ENCODE data around the gene ALPK1.
A peak's percentile ranks its signal among the peaks of the same experiment; 100 is the strongest.

Gene ALPK1

DNA sequence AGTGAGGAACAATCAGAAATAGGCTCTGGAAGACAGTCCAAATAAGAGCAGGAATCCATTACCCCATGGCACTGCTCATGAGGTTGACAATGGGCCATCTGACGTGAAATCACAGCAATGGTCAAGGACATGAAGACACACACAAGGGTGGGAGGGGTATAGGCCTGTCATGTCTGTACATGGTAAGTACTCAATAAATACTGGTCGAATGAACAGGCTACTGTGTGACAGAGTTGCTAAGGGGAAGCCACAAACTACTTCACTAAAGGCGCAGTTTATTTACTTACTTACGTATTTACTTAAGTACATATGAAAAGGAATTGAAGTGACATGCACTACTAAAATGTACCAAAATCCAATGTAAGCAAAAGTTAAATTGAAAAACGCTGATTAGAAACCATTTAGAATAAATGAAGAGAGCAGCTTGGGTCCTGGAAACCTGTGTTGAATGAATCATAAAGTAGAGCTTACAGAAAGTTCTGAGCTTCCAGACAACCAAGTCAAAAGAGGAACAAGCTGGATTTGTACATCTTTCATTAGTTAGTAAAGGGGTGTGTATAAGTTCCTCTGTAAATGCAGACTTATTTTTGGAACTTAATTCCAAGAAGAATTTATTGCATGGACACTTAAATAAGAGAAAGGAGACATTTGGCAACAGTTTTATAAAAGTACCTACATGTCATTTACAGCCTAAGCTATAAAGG is 32.7 kb downstream of the ALPK1 start:
- DNase-seq: no peak

DNA sequence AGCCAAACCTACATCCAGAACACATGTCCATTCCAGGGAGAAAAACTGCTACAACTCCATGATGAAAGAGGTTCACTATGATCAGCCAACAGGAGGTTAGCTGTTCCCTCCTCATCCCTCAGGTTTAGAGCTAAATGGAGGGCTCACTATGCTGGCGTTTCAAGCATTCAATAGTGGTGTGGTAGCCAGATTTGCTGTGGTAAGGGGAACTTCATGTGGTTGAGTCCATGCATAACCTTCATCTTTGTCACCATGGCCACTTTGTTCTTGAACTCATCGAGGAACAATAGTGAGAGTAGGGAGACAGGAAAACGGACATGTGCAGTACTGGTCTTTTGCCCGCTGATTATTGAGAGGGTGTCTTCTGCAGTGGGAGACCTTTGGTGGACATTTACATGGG is 33.8 kb downstream of the ALPK1 start:
- DNase-seq: no peak

DNA sequence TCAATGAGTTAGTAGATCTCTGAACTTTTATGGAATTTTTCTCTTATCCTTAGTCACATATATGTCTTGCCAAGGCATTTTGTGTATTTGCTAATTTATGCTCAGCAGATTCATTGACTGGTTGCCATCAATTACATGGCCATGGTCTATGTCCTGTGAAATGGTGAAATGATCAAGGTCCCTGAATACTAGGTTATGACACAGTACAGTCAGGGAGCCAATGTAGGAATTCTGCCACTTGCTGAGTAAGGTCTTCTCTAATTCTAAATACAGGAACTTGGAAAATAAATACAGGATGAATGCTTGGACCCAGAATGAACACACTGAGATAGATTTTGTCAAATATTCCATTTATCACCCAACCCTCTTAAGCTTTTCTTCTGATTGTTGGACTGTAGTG is 35.2 kb downstream of the ALPK1 start:
- no peak for DNase-seq

DNA sequence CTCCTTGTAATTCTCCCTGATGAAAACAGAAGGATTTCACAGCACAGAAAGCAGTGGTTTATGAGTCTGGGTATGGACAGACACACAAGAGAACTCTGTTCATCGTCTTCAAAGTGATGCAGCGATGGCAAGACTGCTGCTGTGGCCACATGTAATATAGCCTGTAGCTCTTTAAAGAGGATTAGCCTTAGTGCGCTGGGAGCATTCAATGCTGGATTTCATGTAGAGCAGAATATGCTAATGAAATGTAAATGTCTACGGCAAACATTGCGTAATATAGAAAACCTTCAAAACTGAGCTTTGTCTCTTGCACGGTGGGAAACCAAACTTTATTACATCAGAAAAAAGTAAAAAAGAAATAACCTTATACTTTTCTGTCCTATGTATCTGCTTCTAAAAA is 42.9 kb downstream of the ALPK1 start:
- no peak for DNase-seq

DNA sequence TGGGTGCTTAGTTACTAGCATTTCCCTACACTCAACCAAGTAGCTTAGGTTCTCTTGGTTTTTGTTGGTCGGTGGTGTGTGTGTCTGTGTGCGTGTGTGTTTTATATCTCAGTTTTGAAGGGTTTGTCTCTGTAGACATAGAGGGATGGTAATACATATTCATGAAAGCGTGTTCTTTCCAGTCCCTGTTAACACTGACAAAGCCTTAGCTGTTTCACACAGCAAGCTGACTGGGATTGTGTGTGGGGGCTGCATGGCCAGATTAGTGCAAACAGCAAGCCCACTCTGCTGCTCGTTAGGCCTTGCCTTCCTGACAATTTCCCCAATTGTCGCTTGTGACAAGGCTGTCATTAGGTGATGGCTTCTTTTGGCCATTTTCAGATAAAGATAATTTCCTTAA is 43.9 kb downstream of the ALPK1 start:
- DNase-seq: no peak

DNA sequence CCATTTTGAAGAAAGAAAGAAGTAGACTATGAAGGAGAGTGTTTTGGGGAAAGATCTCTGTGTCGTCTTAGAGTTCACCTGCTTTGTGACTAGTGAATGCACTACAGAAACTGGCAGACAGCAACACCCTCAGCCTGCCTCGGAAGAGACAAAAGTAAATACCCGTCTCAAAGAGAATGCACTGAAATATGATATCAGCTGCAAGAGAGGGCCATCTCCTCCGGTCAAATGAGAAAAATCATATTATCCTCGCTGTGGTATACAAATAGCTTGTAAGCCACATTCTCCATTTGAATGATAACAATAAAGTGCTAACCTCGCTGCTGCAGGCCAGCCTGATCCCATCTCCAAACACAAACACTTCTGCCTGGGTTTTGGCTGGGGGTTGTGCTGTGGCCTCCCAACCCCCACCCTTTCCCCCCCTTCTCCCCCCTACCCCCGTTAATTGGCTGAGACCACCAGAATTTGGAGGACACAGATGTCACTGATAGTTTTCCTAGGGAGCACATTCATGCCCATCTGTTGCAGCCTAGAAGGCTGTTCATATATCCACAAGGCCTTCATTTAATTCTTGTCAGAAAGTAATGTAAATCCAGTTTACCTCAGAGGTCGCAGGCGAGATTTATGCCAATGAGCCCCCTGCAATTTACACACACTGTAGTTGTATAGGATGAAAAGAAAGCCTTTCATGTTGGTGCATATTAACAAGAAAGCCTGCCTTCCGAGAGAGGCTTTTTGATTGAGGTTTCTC is 46.3 kb downstream of the ALPK1 start:
- DNase-seq: peak; percentile 75

DNA sequence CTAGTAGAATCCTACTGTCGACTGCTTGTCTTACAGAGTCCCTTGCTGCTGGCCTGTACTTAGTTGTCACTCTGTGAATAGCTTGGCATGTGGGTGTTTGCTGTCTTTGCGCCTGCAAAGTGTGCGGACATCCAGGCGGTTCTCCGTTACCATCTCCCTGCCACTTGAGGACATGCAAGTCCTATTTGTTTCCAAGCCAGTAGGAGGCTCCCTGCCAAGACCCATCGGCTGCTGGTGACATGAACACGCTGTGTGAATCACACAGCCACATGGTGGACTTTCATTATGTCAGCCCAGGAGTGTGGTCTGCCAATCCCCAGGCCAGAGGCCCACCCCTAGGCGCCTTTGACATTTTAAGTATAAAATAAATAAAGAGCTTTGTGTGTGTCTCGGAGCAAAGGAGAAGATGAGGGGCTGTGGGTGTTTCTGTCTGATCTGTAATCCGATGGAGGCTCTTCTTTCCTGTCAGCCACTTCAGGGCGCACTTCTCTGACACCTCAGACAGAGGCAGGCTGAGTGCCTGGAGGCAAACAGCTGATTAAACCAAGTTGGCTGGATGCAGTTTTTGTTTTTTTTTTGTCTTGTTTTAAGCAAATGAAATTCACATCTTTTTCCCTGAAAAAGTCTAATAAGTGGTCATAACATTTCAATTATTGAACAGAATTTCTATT is 51.5 kb downstream of the ALPK1 start:
- peak; percentile 77 for DNase-seq

DNA sequence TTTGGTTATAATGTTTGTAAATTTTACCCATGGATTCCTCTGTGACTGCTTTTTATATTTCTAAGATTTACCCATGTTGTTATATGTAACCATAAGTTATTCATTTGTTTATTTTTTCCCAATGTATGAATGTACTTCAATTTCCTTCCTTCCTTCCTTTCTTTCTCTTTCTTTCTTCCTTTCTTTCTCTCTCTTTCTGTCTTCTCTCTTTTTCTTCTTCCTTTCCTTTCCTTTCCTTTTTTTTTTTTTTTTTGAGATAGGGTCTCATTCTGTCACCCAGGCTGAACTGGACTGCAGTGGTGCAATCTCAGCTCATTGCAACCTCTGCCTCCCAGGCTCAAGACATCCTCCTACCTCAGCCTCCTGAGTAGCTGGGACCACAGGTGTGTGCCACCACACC is 55.6 kb downstream of the ALPK1 start:
- DNase-seq: no peak

DNA sequence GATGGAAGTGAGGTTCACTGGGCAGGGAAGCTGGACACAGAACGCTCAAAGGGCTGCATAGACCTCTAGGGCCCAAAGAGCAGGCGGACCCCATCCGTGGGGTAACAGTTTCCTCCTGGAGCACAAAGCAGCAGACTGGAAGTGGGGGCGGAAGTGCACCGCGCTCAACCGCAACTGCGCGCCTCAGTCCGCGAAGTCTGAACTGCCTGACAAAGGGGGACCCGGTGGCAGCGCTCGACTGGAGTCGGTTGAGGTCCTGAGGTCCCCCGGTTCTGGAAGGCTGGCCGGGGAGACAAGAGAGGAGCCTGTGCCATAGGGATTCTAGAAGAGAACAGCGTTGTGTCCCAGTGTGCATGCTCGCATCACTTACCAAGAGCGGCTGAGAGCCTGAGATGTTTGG is 58.5 kb downstream of the ALPK1 start:
- no peak for DNase-seq

DNA sequence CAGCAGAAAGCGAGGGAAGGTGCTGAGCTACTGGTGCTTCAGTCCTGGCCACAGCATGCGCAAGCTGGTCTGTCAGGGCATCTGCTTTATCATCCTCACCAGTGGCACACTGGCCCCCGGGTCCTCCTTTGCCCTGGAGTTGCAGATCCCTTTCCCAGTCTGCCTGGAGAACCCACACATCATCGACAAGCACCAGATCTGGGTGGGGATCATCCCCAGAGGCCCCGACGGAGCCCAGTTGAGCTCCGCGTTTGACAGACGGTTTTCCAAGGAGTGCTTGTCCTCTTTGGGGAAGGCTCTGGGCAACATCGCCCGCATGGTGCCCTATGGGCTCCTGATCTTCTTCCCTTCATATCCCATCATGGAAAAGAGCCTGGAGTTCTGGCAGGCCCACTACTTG is 60.3 kb downstream of the ALPK1 start:
- no peak for DNase-seq

DNA sequence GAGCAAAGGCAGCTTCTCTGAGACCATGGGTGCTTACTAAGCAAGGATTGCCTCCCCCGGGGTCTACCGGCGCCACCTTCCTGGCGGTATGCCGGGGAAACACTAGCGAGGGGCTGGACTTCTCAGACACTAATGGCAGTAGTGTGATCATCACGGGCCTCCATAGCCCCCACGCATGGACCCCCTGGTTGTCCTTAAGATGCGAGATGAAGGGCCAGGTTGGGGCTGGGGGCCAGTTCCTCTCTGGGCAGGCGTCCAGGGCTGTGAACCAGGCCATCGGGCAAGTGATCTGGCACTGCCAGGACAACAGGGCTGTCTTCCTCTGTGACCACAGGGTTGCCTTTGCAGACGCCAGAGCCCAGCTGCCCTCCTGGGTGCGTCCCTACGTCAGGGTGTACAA is 60.7 kb downstream of the ALPK1 start:
- DNase-seq: no peak

DNA sequence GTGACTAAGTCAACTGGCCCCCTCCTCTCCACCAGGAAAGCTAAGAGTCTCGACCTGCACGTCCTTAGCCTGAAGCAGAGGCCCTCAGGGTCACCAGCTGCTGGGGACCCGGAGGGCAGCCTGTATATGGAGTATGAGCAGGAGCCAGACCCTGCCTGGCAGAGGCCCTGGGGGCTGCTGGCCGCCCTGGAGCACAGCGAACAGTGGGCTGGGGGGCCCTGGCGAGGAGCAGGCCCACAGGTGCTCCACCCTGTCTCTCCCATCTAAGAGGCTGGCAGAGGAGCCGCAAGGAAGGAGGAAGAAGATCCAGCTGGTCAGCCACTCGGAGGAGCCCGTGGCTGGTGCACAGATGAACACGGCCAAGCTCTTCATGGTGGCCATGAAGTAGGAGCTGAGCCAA is 61.2 kb downstream of the ALPK1 start:
- DNase-seq: no peak

DNA sequence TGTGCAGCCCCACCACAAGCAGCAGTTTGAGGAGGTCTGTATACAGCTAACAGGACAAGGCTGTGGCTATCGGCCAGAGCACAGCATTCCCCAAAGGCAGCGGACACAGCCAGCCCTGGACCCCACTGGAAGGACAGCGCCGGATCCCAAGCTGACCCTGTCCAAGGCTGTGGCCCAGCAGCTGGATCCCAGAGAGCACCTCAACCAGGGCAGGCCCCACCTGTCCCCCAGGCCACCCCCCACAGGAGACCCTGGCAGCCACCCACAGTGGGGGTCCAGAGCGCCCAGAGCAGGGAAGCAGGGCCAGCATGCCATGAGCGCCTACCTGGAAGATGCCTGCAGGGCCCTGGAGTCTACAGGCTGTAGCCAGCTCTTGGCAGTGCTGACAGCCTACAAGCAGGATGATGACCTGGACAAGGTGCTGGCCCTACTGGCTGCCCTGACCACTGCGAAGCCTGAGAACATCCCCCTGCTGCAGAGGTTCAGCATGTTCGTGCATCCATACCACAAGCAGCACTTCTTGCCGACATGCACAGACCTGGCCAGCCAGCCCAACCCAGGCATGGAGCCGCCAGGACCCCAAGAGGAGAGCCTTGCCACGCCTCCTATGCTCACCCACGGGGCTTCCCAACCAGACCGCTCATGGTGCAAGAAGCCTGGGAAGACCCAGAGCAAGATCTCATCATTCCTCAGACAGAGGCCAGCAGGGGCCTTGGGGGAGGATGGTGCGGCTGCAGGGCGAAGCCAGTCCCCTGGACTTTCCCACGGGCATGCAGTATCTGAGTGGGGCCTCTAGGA is 62.0 kb downstream of the ALPK1 start:
- no peak for DNase-seq

DNA sequence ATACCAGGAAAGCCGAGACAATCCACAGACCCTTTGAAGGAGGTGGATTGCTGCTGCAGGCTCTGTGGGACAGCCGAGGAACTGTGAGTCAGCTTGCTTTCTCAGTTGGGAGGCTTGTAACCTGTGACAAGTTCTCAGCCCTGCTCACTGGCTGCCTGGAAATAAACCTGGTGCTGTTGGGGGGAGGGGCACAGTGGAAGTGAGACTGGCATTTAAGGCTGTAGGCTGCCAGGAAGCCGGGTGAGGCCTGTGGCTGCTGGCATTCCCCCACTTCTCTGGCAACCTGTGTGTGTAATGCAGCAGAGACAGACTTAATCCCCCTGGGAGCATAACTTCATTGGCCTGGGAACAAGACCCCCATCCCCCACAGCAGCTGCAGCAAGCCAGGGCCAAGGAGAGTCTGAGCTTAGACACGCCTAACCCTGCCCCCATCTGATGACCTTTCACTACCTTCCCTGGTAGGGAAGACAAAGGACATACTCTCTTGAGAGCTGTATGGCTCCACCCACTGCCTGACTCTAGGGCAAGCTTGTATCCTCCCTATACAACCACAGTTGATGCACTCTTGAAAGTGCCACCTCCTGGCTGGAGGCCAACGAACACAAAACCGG is 64.1 kb downstream of the ALPK1 start:
- peak; percentile 1 for DNase-seq

DNA sequence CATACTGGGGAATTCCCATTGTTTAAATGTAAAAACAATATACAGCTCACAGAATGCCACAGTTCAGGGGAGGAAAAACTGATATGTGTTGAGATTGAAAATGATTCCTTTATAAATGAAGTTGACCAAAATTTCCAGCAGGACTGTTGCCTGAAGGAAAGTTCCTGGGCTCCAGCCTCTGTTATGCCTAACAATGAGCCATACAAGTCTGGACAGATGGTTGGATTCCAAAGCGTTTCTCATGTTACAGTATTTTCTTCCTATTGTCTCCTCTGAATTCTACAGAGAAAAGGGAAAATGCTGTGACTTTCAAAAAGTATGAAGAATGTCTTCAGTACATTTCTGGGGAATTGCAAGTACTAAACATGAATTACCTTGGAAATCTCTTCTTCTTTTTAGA is 73.3 kb downstream of the ALPK1 start:
- DNase-seq: no peak

DNA sequence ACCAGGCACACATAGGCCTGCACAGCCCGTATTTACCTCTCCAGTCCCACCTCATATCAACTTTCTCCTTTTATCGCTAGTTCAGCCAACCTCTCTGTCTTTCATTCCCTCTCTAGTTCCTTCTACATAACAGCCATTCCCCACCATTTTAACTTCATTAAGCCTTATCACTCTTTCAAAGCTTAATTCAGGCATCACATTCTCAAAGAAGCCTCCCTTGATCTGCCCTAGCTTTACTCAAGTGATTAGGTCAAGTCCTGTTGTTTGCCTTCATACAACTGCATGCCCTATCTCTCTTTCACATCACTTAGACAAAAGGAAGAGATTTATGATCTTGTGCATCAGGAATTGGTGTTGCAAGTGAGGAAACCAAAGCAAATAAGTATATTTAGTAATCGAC is 74.2 kb downstream of the ALPK1 start:
- no peak for DNase-seq

DNA sequence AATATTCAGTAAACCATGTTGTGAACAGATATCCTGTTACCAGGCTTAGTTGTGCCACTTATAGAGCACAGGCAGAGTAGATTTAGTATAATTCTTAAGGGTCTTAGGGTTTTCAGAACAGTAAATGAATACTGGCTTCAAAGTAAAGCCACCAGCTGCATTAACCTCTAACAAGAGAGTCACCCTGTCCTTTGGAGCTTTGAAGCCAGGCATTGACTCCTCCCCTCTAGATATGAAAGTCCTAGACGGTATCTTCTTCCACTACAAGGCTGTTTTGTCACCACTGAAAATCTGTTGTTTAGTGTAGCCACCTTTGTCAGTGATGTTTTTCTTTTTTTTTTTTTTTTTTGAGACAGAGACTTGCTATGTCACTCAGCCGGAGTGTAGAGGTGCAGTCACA is 77.7 kb downstream of the ALPK1 start:
- DNase-seq: no peak

DNA sequence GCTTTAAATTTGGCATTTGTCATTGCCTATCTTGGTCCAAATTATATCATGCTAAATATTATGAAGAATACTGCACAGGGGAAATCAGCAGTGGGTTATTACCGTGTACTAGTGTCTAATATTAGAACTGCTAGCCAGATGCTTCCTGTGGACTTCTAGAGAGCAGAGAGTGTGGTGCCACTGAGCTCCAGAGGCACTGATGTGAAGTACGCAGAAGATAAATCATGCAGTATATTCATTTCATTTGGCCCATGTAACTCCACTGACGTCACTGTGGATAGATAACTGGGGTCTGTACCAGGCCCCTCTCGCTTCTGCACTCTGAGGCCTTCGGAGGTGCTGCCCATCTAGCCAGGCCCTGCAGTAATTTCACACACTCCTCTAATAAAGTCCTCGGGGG is 80.0 kb downstream of the ALPK1 start:
- DNase-seq: no peak

DNA sequence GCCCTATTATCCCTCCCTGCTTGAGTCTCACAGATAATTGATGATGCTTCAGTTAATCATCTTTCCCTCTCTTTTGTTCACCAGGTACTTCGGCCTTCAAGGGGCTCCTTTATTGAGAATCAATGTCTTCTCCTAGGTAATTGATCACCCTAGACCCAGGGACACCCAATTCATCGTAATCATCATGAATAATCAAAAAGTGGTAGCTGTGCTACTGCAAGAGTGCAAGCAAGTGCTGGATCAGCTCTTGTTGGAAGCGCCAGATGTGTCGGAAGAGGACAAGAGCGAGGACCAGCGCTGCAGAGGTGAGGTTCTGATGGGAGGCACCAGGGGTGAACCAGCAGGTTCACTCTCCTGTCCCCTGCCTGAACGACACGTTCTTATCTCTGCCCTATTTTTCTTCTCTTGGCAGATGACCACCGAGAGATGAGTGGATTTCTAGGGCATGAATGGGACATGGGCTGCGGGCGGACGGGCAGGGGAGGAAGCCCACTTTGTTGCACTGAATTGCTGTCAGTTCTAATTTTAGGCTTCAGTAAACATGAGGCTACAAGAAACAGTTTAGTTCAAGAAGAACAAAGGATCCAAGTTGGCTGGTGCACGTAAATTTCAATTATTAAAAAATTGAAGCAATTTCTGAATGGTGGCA is 80.5 kb downstream of the ALPK1 start:
- DNase-seq: no peak

DNA sequence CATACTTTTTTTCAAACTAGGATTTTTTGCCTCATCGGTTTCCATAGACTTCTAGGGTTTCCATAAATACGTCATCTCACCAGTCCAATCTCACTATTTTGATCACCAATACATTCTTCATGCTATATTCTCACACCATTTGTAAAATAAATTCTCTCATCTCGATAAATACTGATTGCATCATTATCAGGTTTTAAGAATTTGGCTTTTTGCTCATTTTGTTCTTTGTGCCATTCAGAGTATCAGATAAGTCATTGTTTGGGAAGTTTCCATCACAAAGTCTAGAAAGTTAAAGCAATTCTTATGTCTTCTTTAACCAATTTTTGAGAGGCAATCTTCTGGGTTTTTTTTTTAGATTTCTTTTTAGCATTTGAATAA is 81.1 kb downstream of the ALPK1 start:
- DNase-seq: no peak

DNA sequence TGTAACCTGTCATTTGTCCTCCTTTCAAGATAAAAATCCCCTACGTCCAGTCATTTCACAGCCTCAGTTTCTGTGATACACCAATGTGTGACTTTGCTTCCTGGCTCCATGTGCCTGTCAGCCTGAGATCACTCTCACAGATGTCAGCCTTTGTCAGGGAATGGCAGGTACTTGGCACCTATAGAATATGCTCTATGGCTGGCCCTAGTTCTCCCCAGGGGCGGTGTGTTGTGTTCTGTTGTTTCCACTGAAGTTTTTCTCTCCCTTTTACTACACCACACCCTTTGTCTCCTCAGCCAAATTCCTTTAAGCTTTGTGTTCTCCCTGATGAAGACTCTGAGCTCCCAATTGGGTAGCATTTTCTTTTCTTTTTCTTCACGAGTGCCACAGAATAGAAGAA is 81.7 kb downstream of the ALPK1 start:
- no peak for DNase-seq

DNA sequence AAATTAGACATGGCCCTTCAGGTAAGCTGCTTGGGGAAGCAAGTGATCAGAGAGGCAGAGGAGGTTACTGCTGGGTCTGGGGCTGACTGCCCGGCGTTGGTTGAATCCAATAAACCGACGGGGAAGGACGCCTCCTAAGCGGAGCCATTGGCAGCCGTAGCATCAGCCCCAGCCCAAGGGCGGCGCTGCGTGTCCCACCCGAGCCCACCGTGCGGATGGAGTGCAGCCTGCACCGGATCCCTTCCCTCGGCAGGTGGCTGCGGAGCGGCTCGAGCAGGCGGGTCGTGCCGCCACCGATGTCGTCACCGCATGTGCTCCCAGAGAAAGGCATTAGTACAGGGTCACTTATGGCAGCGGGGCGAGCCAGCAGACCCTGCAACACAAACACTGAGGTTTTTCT is 82.1 kb downstream of the ALPK1 start:
- no peak for DNase-seq
